Large intestine (tissue), 3 donors: ENCODE data around the gene GGT5. TPM values are rescaled to one million over a fixed set of nuclear protein-coding genes. Genes with fewer than 3 reads are reported as not detected.

Experiments
- DNase-seq, 2 donors: peaks; one replicate each; pipeline versions ENCODE4 v3.0.0 to v3.0.0-alpha.2; 2013
- H3K27ac ChIP-seq: one replicate; pipeline ENCODE4 v1.5.1; 2013; ENCODE audit warnings: low read length
- H3K27me3 ChIP-seq: 2 replicates; pipeline ENCODE4 v1.6.1; 2013; ENCODE audit warnings: low read length; ENCODE audit not compliant: control insufficient read depth, insufficient read depth
- H3K36me3 ChIP-seq: 2 replicates; pipeline ENCODE4 v1.6.1; 2013; ENCODE audit warnings: low read length; ENCODE audit not compliant: control insufficient read depth, insufficient read depth
- H3K4me1 ChIP-seq: one replicate; pipeline ENCODE4 v1.6.1; 2013; ENCODE audit warnings: low read length; ENCODE audit not compliant: control insufficient read depth, insufficient read depth
- H3K4me3 ChIP-seq: one replicate; pipeline ENCODE4 v1.5.1; 2013; ENCODE audit warnings: low read length
- H3K9me3 ChIP-seq: one replicate; pipeline ENCODE4 v1.6.1; 2013; ENCODE audit warnings: mild to moderate bottlenecking, low read depth, low read length, moderate library complexity; ENCODE audit not compliant: control insufficient read depth
- WGBS: methylation state at CpG from one replicate; pipeline ENCODE4 v1.1.5; 2013; ENCODE audit warnings: low lambda C conversion rate; ENCODE audit not compliant: insufficient coverage; 5-methylcytosine and 5-hydroxymethylcytosine counted together
- polyA plus RNA-seq: library from polyadenylated mRNA; unstranded; fragments of 120-200 nt; gene quantifications from one replicate; pipeline ENCODE4 v1.2.1, GENCODE V29; 2013

The GGT5 gene
- polyA plus RNA-seq, 1 donor = 9.2 TPM

DNA sequence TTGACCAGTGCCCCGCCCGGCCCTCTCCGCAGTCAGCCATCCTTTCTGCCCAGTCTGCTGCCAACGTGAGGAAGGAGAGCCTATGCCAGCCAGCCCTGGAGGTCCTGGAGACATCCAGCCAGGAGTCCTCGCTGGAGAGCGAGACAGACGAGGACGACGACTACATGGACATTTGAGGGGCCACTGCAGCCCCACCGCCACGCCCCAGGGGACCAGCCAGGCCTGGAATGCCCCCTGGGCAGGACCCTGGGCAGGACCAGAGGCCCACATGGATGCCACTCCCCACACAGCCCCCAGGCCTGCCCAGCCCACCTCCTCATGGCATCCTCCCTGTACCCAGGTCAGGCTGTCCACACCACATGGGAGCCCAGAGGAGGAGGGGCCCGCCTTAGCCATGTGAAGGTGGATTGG lies 66.9 kb downstream of the GGT5 start:
- peaks cover 55% of the 10 kb centered on the region for H3K36me3 ChIP-seq
- no peak for DNase-seq
- no peak overlapping the region for H3K4me3 ChIP-seq
- no peaks in the 10 kb centered on the region for H3K27me3 ChIP-seq
- no peak overlapping the region for H3K27ac ChIP-seq
- H3K4me1 ChIP-seq = peaks cover 17% of the 10 kb centered on the region
- WGBS = no CpG with 5 or more reads among the region's 12 CpGs
- no peaks in the 10 kb centered on the region for H3K9me3 ChIP-seq

DNA sequence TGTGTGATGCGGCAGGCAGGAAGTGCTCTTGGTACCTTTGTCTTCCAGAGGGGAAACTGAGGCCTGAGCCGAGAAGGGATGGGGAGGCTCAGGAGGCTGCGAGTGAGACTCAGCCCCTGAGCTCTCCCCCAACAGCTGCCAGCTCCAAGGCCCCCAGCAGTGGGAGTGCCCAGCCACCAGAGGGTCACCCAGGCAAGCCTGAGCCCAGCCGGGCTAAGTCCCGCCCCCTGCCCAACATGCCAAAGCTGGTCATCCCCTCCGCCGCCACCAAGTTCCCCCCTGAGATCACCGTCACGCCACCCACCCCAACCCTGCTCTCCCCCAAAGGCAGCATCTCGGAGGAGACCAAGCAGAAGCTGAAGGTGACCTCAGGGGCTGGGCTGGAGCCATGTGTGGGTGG lies 67.4 kb downstream of the GGT5 start:
- no peak overlapping the region for H3K27ac ChIP-seq
- DNase-seq = no peak
- H3K4me1 ChIP-seq = peaks cover 17% of the 10 kb centered on the region
- no peak overlapping the region for H3K4me3 ChIP-seq
- H3K36me3 ChIP-seq = peaks cover 61% of the 10 kb centered on the region
- no CpG with 5 or more reads among the region's 10 CpGs for WGBS
- H3K27me3 ChIP-seq = no peaks in the 10 kb centered on the region
- no peaks in the 10 kb centered on the region for H3K9me3 ChIP-seq

DNA sequence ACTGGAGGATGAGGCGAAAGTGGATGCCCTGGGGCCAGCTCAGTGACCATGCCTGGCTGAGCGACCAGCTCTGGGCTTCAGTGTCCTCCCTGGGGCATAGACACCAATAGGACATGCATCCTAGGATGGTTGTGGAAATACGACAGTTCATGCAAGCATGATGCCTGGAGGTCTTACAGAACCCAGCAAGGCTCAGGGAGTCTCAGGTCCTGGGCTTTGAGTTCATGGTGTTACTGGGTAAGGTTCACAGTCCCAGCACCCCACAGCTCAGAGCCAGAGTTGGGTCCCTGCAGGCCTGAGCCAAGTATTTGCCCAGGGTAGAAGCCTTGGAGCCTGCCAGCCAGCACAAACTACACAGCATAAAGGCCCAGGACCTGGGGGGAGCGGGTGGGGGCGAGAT lies 67.8 kb downstream of the GGT5 start:
- H3K4me3 ChIP-seq = no peak overlapping the region
- no peak for DNase-seq
- H3K27me3 ChIP-seq = no peaks in the 10 kb centered on the region
- H3K27ac ChIP-seq = no peak overlapping the region
- H3K9me3 ChIP-seq = no peaks in the 10 kb centered on the region
- no CpG with 5 or more reads among the region's 5 CpGs for WGBS
- H3K4me1 ChIP-seq = peaks cover 13% of the 10 kb centered on the region
- peaks cover 65% of the 10 kb centered on the region for H3K36me3 ChIP-seq

DNA sequence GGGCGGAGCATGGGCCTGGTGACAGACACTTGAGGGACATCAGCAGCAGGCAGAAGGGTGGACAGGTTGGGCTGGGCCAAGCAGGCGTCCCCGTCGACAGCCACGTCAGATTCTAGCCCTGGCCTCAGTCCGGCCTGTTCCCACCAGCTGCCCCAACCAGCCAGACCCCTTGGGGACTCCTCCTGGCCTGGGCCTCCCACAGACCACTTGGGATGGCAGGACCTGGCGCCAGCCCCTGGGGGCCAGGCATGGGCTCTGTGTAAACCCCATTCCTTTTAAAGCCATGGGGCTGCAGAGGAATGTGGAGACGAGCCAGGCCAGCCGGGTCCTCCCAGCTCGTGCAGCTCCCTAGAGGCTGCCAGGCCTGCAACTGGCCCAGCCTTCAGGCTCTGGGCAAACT lies 68.3 kb downstream of the GGT5 start:
- Histone ChIP-seq H3K4me3 (no peak overlapping the region), H3K9me3 (no peaks in the 10 kb centered on the region), H3K36me3 (peaks cover 69% of the 10 kb centered on the region), H3K27me3 (no peaks in the 10 kb centered on the region), H3K27ac (peak overlapping the region; percentile 23), H3K4me1 (peaks cover 10% of the 10 kb centered on the region)
- no CpG with 5 or more reads among the region's 10 CpGs for WGBS
- no peak for DNase-seq

DNA sequence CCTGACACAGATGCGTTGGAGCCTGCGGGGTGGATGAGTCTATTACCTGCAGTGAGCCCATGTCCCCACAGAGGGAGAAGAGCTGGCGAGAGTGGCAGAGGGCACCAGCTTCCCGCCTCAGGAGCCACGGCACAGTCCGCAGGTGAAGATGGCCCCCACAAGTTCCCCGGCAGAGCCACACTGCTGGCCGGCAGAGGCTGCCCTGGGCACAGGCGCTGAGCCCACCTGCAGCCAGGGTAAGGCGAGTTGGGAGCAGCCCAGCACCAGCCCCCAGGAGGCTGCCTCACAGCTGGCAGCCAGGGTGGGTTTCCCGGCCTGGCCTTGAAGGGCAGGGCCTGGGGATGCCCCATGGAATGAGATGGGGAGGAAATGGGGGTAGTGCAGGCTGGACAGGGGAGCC lies 68.8 kb downstream of the GGT5 start:
- peaks cover 6% of the 10 kb centered on the region for H3K4me1 ChIP-seq
- no peak for DNase-seq
- peaks cover 75% of the 10 kb centered on the region for H3K36me3 ChIP-seq
- WGBS = no CpG with 5 or more reads among the region's 11 CpGs
- no peak overlapping the region for H3K4me3 ChIP-seq
- H3K27me3 ChIP-seq = no peaks in the 10 kb centered on the region
- H3K27ac ChIP-seq = peak overlapping the region; percentile 23
- H3K9me3 ChIP-seq = no peaks in the 10 kb centered on the region

DNA sequence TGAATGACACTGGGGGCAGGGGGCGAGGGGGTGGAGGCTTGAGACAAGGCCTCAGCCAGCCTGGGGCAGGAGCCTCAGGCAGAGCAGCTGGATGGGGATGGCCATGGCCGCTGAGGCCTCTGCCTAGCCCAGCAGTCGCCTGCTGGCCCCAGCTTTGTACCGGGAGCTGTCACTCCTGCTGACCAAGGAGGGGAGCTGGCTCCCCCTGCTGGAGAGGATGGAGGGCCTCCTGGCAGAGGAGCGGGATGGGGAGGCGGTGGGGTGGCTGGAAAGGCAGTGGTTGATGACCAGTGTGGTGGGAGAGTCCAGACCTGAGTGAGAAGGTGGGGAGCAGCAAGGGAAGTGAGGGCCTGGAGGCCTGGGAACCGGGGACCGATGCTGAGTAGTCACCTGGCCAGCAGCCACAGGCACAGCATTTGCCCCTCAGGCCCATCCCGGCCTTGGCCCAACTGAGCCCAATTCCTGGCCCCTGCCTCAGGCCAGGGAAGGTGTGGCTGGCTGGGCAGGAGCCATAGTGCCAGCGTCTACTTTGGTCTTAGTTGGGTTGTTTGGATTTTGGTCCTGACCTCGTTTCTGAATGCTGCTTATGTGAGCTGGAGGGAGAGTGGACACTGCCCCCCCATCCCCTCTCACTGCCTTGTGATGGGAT lies 69.6 kb downstream of the GGT5 start:
- DNase-seq = peak in 1 of 2 donors; percentile 60
- H3K9me3 ChIP-seq = no peaks in the 10 kb centered on the region
- no peak overlapping the region for H3K27ac ChIP-seq
- no CpG with 5 or more reads among the region's 11 CpGs for WGBS
- H3K4me3 ChIP-seq = no peak overlapping the region
- no peaks in the 10 kb centered on the region for H3K27me3 ChIP-seq
- H3K36me3 ChIP-seq = peaks cover 81% of the 10 kb centered on the region
- no peaks in the 10 kb centered on the region for H3K4me1 ChIP-seq

DNA sequence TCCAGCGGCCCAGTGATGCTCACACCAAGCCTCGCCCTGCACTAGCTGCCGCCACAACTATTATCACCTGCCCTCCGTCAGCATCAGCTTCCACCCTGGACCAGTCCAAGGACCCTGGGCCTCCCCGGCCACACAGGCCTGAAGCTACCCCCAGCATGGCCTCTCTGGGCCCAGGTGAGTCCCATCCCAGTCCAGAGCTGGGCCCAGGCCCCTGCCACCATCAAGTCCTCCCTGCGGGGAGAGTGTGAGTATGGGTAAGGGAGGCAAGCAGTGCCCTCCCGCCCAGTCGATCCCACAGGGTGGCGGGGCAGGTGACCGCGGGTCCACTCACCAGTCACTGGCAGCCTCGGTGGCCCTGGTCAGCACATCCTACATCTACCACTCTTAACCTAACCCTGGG lies 73.1 kb downstream of the GGT5 start:
- no peaks in the 10 kb centered on the region for H3K27me3 ChIP-seq
- H3K4me3 ChIP-seq = no peak overlapping the region
- peaks cover 93% of the 10 kb centered on the region for H3K36me3 ChIP-seq
- H3K4me1 ChIP-seq = no peaks in the 10 kb centered on the region
- WGBS = 100% methylated on average over 1 of the region's 12 CpGs
- no peak overlapping the region for H3K27ac ChIP-seq
- no peak for DNase-seq
- no peaks in the 10 kb centered on the region for H3K9me3 ChIP-seq

DNA sequence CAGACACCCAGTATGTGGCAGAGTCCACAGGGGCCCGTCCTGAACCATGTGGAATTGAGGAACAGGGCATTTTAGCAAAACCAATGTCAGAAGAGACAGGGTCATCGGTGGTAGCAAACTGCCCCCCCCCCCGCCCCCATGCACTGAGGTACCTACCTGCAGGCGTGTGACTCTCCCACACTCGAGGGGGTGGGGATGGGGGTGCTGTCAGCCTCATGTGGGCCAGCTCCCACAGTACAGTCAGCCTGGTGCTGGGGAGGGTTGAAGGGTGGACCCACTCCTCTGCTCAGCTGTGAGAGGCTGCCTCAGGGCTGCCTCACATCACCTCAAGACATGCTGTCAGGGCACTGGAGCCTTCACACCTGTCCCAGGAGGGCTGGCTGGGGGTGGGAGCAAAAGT lies 74.2 kb downstream of the GGT5 start:
- Histone ChIP-seq H3K36me3 (peaks cover 93% of the 10 kb centered on the region), H3K9me3 (no peaks in the 10 kb centered on the region), H3K27me3 (no peaks in the 10 kb centered on the region), H3K4me3 (no peak overlapping the region), H3K4me1 (no peaks in the 10 kb centered on the region), H3K27ac (no peak overlapping the region)
- DNase-seq = no peak
- no CpG with 5 or more reads among the region's 5 CpGs for WGBS

DNA sequence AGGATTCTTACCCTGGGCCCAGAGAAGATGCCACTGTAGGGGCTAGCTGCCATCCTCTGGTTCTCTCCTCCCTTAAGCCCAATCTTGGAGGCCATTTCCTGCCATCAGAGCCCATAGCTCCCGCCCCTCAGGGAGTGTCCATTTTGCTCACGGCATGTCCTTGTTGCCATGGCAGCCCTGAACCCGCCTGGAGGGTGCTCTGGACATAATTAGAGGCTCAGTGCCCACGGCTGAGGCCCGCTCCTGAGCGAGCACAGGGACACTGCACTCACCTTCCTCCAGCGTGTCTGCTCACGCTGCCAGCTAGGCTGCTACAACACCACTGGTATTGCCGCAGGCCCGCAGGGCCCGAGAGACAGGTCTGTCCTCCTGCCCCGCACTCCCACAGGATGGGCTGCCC lies 74.7 kb downstream of the GGT5 start:
- Histone ChIP-seq H3K27ac (no peak overlapping the region), H3K4me1 (no peaks in the 10 kb centered on the region), H3K9me3 (no peaks in the 10 kb centered on the region), H3K36me3 (peaks cover 93% of the 10 kb centered on the region), H3K27me3 (no peaks in the 10 kb centered on the region), H3K4me3 (no peak overlapping the region)
- DNase-seq = no peak
- WGBS = no CpG with 5 or more reads among the region's 12 CpGs
